Measurements from ENCODE around the gene TMEM128.

- TF ChIP-seq, protein P1, sequence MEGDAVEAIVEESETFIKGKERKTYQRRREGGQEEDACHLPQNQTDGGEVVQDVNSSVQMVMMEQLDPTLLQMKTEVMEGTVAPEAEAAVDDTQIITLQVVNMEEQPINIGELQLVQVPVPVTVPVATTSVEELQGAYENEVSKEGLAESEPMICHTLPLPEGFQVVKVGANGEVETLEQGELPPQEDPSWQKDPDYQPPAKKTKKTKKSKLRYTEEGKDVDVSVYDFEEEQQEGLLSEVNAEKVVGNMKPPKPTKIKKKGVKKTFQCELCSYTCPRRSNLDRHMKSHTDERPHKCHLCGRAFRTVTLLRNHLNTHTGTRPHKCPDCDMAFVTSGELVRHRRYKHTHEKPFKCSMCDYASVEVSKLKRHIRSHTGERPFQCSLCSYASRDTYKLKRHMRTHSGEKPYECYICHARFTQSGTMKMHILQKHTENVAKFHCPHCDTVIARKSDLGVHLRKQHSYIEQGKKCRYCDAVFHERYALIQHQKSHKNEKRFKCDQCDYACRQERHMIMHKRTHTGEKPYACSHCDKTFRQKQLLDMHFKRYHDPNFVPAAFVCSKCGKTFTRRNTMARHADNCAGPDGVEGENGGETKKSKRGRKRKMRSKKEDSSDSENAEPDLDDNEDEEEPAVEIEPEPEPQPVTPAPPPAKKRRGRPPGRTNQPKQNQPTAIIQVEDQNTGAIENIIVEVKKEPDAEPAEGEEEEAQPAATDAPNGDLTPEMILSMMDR (IDR thresholded peaks at IDR 0.05), result no peak
- TF ChIP-seq POLR2AphosphoS5 (IDR thresholded peaks at IDR 0.05; ENCODE audit: insufficient read depth in 1 of 2, low read depth in 1 of 2), result no peak
Measured at GRCh38 chr4:4195354-4195753, 52.7 kb downstream of the TMEM128 start.
